HepG2 (cell line): Measurements from ENCODE around the gene SPCS1. TPM values are rescaled to one million over a fixed set of nuclear protein-coding genes. Genes with fewer than 3 reads are reported as not detected.

Source experiments
- ATAC-seq: fragments of 200-7000 bp; cut with Tn5 transposase; 3 replicates; pipeline ENCODE4 v1.9.1; 2020; ENCODE audit warnings: mild to moderate bottlenecking, moderate library complexity
- BruUV-seq: library from RNA; stranded (reverse); fragments of 400-500 nt; replicated peaks from 2 replicates; lab custom pipeline; 2021; lab: Mats Ljungman, UMichigan
- CTCF ChIA-PET: fragments of 300-600 bp; formaldehyde crosslinking; extraction: SDS; loops from one replicate; lab custom pipeline; 2021; ENCODE audit warnings: low total read pairs, inconsistent platforms, low intra/inter-chr PET ratio; lab: Yijun Ruan, JAX
- POLR2A ChIA-PET: fragments of 350-600 bp; sonication (Branson Sonifier 250); formaldehyde crosslinking; loops from one replicate; lab custom pipeline; 2020; ENCODE audit warnings: antibody characterized with exemption, inconsistent platforms; lab: Yijun Ruan, JAX
- DNase-seq: peaks from one replicate; pipeline ENCODE4 v3.0.0-alpha.2; 2015; ENCODE audit warnings: low spot score
- FAIRE-seq: peaks from 3 replicates; lab custom pipeline; 2011; peaks lifted over from hg19 to GRCh38; lab: Jason Lieb, UNC
- H2AFZ ChIP-seq: one replicate; pipeline ENCODE4 v1.6.1; 2011; ENCODE audit warnings: low read length, inconsistent platforms
- H3K27ac ChIP-seq: fragments of 300-600 bp; 3 replicates; pipeline ENCODE4 v1.8.0; 2011; ENCODE audit warnings: mixed run types, mild to moderate bottlenecking, mixed read lengths, low read length, inconsistent platforms; ENCODE audit not compliant: insufficient read depth; ENCODE audit errors: extremely low read length
- H3K27me3 ChIP-seq, 2 experiments: fragments of 200-600 bp in 1 of 2; 2 replicates in 1 of 2; 3 replicates in 1 of 2; pipeline versions ENCODE4 v1.6.0 to v1.8.0; 2011; ENCODE audit warnings: low read length in 2 of 2, mild to moderate bottlenecking in 2 of 2, moderate library complexity in 2 of 2, inconsistent platforms in 1 of 2; ENCODE audit not compliant: insufficient read depth in 2 of 2, control insufficient read depth in 1 of 2
- H3K36me3 ChIP-seq, 2 experiments: fragments of 200-600 bp in 1 of 2; replicated peaks in 1 of 2; 2 replicates in 1 of 2; 3 replicates in 1 of 2; pipeline versions ENCODE4 v1.5.1 to v1.8.0; 2011; ENCODE audit warnings: low read length in 2 of 2, inconsistent platforms in 1 of 2; ENCODE audit not compliant: insufficient read depth in 2 of 2, control insufficient read depth in 1 of 2
- H3K4me1 ChIP-seq: 2 replicates; pipeline ENCODE4 v1.5.1; 2012; ENCODE audit warnings: low read length, inconsistent platforms; ENCODE audit not compliant: insufficient read depth
- H3K4me2 ChIP-seq: 2 replicates; pipeline ENCODE4 v1.6.0; 2011; ENCODE audit warnings: low read depth, low read length, inconsistent platforms
- H3K4me3 ChIP-seq, 3 experiments: fragments of 200-600 bp in 1 of 3; sonication (generic), shearing (Covaris generic) in 1 of 3; replicated peaks in 1 of 3; 2 replicates each; pipeline ENCODE4 v1.5.1; 2011 to 2016; ENCODE audit warnings: low read length in 3 of 3, inconsistent platforms in 2 of 3, low read depth in 2 of 3, mild to moderate bottlenecking in 2 of 3, control low read depth in 1 of 3, mixed read lengths in 1 of 3; ENCODE audit not compliant: insufficient read depth in 1 of 3
- H3K79me2 ChIP-seq: one replicate; pipeline ENCODE4 v1.6.1; 2011; ENCODE audit warnings: low read length, inconsistent platforms; ENCODE audit not compliant: insufficient read depth
- H3K9ac ChIP-seq: 2 replicates; pipeline ENCODE4 v1.6.0; 2011; ENCODE audit warnings: mild to moderate bottlenecking, low read depth, low read length, inconsistent platforms; ENCODE audit not compliant: insufficient read depth
- H3K9me3 ChIP-seq: 2 replicates; pipeline ENCODE4 v1.5.1; 2012; ENCODE audit warnings: mild to moderate bottlenecking, low read length
- H4K20me1 ChIP-seq: 2 replicates; pipeline ENCODE4 v1.6.0; 2011; ENCODE audit warnings: inconsistent platforms, mild to moderate bottlenecking, low read length, moderate library complexity; ENCODE audit not compliant: insufficient read depth
- ADNP ChIP-seq: sonication (generic); formaldehyde crosslinking; IDR thresholded peaks from 2 replicates; pipeline ENCODE4 v1.4.0; 2020; ENCODE audit warnings: missing genetic modification reagents
- AGO2 ChIP-seq: fragments of 200-400 bp; formaldehyde crosslinking; optimal IDR thresholded peaks from 2 replicates; pipeline ENCODE3; 2017; ENCODE audit warnings: mild to moderate bottlenecking, low read depth, low read length, moderate library complexity
- GATAD2A ChIP-seq: IDR thresholded peaks from 2 replicates; pipeline ENCODE4 v1.6.1; 2016
- RBFOX2 ChIP-seq: fragments of 200-400 bp; formaldehyde crosslinking; IDR thresholded peaks from 2 replicates; pipeline ENCODE4 v1.6.1; 2017; ENCODE audit warnings: low read depth, mild to moderate bottlenecking, low read length
- RXRB ChIP-seq: IDR thresholded peaks from 2 replicates; pipeline ENCODE4 v1.6.1; 2016; ENCODE audit warnings: borderline replicate concordance, missing genetic modification reagents, missing compliant biosample characterization
- ZBTB25 ChIP-seq: IDR thresholded peaks from 2 replicates; pipeline ENCODE4 v1.6.1; 2018; ENCODE audit warnings: missing genetic modification reagents
- ZNF160 ChIP-seq: sonication (generic); formaldehyde crosslinking; IDR thresholded peaks from 2 replicates; pipeline ENCODE4 v1.8.0; 2022; ENCODE audit warnings: mild to moderate bottlenecking, inconsistent platforms, missing genetic modification reagents
- ZNF337 ChIP-seq: sonication (generic); formaldehyde crosslinking; IDR thresholded peaks from 2 replicates; pipeline ENCODE4 v1.5.1; 2020; ENCODE audit warnings: missing genetic modification reagents, low read depth, mild to moderate bottlenecking, borderline replicate concordance
- ZNF468 ChIP-seq: sonication (generic); formaldehyde crosslinking; IDR thresholded peaks from 2 replicates; pipeline ENCODE4 v1.8.0; 2022; ENCODE audit warnings: mild to moderate bottlenecking, moderate library complexity, missing genetic modification reagents
- ZNF788 ChIP-seq: sonication (generic); formaldehyde crosslinking; IDR thresholded peaks from 2 replicates; pipeline ENCODE4 v1.5.0; 2020; ENCODE audit warnings: mild to moderate bottlenecking, missing genetic modification reagents, borderline replicate concordance
- in situ Hi-C: cut with HindIII; loops from 2 replicates; pipeline ENCODE4 v1.10.0; 2017; ENCODE audit warnings: low pct_unique_long_range_greater_than_20kb; ENCODE audit not compliant: extremely low pct_ligation_motif_present
- intact Hi-C: fragments of 100-400 bp; cut with micrococcal nuclease; formaldehyde crosslinking; loops from one replicate; pipeline ENCODE4 v1.10.0; 2022; ENCODE audit not compliant: unreplicated experiment
- polyA plus RNA-seq, 8 experiments: library from polyadenylated mRNA; depleted of rRNA in 3 of 8; stranded (reverse) in 7 of 8; unstranded in 1 of 8; fragments of >200 nt; fragmentation: Illumina TruSeq in 4 of 8; extraction: Trizol in 4 of 8; gene quantifications; 2 replicates each; pipeline versions ENCODE4 v1.2.1 to v1.2.3, GENCODE V29; 2011 to 2016; ENCODE audit warnings: low read depth in 4 of 8, missing spikeins in 1 of 8, mixed read lengths in 1 of 8; ENCODE audit not compliant: insufficient read depth in 1 of 8
- total RNA-seq, 5 experiments: library from RNA; depleted of rRNA; stranded (reverse); fragments of >200 nt; fragmentation: Illumina TruSeq; extraction: Trizol; gene quantifications; 2 replicates each; pipeline ENCODE4 v1.2.3, GENCODE V29; 2016; ENCODE audit warnings: low read depth in 1 of 5

Gene SPCS1
- total and polyA plus RNA-seq, 2 of the 13 experiments (the other 11 are each of a cell fraction or from before 2014, with no cell fraction given), result 84.6 to 120 TPM

GRCh38 chr3:52715714-52716305 lies 9.9 kb downstream of the SPCS1 start (continued):
- TF ChIP-seq ZNF337 (no peak), ADNP (CRISPR knock-in tag) (no peak), RBFOX2 (no peak), AGO2 (no peak), ZBTB25 (CRISPR knock-in tag) (no peak), ZNF468 (CRISPR knock-in tag) (no peak)
- TF ChIP-seq, all 625 proteins: peak for 0

- no peaks in the 10 kb centered on the region for H3K79me2 ChIP-seq
- CTCF ChIA-PET, result no interaction called here
- H3K4me1 ChIP-seq, result peaks cover 26% of the 10 kb centered on the region
- in situ Hi-C loops, result no loop called here
- FAIRE-seq (no peak), ATAC-seq (no peak)
- no peaks in the 10 kb centered on the region for H4K20me1 ChIP-seq
- no peak overlapping the region for H3K27ac ChIP-seq
- TF ChIP-seq GATAD2A (CRISPR knock-in tag) (no peak), RXRB (CRISPR knock-in tag) (no peak), ZNF160 (CRISPR knock-in tag) (peak; percentile 97), ZBTB25 (CRISPR knock-in tag) (no peak), ZNF788 (CRISPR knock-in tag) (no peak)
- TF ChIP-seq, all 625 proteins: peak for 1
- POLR2A ChIA-PET, result no interaction called here
- H3K4me3 ChIP-seq, result no peak overlapping the region
- intact Hi-C loops, result no loop called here
- H3K36me3 ChIP-seq, result peaks cover 0 to 5% of the 10 kb centered on the region in 2 experiments; a peak in 1 of 5 replicates
- no peaks in the 10 kb centered on the region for H3K27me3 ChIP-seq
- DNase-seq, result no peak
- no peak overlapping the region for H3K4me2 ChIP-seq
- BruUV-seq, result no TSS peak
- H3K9me3 ChIP-seq, result no peaks in the 10 kb centered on the region
- H3K9ac ChIP-seq, result no peak overlapping the region
- H2AFZ ChIP-seq, result no peak overlapping the region
Observed at GRCh38 chr3:52719618-52720017, 13.7 kb downstream of the SPCS1 start.
